Endometrial microvascular endothelial cells (primary cell): ENCODE measurements around the gene EBF3. TPM values are rescaled to one million over a fixed set of nuclear protein-coding genes. Genes with fewer than 3 reads are reported as not detected.

Experiments
- in situ Hi-C: cut with HindIII; loops from 2 replicates; pipeline ENCODE4 v1.10.0; 2017; ENCODE audit warnings: low sequenced_read_pairs, low pct_unique_long_range_greater_than_20kb; ENCODE audit errors: inconsistent ontology term
- total RNA-seq: library from RNA; depleted of rRNA; stranded (reverse); fragments of >200 nt; gene quantifications from one replicate; pipeline ENCODE4 v1.2.3, GENCODE V29; 2015; ENCODE audit errors: inconsistent ontology term

EBF3 gene
- total RNA-seq, 1 donor from 2014 or later, result 0.74 TPM

DNA sequence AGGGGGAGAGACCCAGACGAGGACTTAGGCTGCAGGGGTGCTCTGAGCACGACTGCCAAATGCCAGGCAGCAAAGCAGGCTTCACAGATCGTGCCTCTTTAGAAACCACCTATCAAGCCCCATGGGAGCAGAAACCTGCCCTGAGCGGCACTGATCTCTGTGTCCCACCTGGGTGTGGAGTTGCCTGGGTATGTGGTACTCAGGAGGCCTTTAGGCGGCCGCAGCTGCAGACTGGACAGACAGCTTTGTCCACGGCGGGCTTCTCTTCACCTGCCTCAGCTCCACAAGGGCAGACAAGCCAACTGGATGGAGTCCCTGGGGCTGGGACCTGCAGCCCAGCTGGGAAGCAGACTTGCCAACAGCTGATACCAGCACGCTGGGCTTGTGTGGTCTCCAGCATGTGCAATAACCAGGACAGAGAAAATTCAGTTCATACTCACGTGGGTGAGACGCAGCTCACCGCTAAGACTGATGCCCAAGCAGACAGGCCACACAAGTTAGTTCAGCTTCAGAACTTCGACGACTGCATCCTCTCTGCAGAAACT, 163.2 kb downstream of the EBF3 start:
- in situ Hi-C loops, result no loop called here

DNA sequence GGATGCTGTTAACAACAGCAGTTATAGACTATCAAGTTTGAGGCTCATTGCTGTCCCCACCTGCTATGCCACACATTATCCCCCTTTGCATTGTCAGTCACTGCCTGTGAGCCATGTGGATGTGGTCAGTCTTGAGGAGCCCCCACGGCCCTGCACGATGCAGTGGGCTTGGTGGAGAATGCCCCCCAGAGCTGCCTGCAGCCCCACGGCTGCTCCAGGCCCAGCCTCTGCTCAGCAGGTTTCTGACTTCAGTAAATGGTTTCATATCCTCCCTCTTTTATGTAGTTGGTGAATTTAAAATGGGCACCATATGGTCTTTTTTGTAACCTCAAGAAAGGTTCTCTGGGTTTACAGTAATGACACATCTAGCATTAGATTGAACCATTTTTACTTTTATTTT, 164.1 kb downstream of the EBF3 start:
- in situ Hi-C loops, result no loop called here

DNA sequence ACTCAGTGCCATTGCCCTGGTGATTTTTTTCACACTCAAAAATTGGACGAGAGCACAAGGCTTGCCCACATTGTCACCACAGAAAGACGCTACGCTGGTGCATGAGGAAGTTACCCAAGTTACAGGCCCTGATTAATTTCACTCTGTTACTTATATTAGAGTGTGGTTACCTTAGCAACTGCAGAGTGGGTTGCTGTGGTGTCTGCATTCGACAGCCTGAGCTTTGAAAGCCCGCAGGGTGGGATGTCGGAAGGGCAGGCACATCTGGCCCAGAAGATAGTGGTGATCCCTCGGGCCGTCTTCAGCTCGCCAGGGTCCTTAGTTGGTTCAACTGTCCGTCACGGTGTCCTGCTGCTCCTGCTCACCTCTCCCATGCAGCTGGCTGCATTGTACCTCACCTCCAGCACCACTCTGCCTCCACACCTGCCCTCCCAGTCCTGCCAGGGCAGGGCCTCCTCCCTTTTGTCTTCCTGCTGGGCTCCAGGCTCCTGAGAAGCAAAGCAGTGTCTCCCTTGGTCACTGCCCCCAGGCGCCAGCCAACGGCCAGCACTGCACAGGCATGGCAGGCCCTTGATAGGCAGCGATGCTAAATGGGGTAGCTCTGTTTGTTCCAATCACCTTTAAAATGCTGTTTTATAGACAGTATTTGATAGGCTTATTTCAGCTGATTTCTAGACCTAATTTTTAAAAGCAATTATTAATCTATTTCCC, 167.2 kb downstream of the EBF3 start:
- in situ Hi-C loops, result no loop called here

DNA sequence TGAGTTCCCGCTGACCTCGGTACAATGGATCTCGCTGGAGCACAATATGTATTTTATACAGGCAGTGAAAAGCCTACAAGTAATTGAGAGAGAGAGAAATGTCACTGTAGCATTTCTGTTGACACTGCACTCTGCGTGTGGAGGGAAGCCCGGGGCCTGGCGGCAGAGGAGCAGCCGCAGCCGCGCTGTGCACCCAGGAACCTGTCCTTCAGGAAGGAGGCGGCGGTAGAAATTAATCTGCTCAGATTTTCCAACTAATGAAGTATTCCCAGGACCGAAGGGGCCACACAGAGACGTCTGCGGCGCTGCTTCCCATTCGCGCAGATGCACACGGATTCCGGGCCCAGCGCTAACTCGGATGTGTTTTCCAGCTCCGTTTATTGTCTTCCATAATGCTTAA, 170.1 kb downstream of the EBF3 start:
- in situ Hi-C loops, result no loop called here

DNA sequence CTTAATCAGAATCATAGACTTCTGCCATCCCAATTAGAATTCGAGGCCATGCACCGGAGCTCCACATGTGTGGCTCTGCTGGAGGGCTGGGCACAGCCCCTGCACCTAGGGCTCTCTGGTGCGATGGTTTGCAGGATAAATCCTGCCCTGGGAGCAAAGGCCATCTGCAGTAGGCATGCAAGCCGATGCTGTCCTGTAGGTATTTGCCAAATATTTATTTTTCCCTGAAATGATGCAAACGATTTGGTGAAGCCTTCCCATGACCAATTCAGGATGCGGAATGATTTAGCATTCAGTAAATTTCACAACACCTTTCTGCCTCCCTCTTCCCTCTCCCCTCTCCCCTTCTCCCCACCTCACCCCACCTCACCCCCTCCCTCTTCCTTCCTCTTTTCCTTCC, 170.6 kb downstream of the EBF3 start:
- in situ Hi-C loops, result no loop called here

DNA sequence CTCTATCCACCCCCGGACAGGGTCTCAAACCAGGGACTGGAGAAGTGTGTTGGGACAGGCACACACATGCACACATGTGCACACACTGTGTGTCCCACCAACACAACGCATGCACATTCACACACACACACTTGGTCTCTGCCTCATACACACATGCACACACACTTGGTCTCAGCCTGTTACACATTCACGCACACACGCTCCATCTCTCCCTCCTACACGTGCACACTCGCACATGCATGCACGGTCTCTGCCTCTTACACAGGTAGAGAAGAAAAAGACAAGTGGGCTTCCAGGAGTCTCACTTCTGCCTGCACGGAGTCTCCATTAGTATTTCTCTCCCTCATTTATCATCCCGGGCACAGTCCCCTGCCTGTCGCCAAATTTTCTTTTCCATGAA, 171.2 kb downstream of the EBF3 start:
- in situ Hi-C loops, result no loop called here

DNA sequence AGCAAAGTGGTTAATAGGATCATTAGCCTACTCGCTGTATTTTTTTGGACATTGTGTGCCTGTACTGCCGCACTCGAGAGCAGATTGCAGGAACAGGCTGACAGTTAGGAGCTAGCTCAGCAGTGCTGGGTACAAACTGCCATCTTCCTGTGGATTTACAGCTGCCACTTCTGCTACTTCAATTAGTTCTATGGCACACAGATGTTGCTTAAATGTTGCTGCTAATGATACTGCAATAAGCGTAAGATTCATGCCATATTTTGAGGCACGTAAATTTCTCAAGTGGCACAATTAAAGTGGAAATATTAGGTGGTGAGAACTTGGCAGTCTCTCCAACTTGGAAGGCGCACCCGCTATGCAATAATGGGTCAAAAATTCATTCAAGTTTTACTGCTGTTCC, 171.9 kb downstream of the EBF3 start:
- in situ Hi-C loops, result no loop called here

DNA sequence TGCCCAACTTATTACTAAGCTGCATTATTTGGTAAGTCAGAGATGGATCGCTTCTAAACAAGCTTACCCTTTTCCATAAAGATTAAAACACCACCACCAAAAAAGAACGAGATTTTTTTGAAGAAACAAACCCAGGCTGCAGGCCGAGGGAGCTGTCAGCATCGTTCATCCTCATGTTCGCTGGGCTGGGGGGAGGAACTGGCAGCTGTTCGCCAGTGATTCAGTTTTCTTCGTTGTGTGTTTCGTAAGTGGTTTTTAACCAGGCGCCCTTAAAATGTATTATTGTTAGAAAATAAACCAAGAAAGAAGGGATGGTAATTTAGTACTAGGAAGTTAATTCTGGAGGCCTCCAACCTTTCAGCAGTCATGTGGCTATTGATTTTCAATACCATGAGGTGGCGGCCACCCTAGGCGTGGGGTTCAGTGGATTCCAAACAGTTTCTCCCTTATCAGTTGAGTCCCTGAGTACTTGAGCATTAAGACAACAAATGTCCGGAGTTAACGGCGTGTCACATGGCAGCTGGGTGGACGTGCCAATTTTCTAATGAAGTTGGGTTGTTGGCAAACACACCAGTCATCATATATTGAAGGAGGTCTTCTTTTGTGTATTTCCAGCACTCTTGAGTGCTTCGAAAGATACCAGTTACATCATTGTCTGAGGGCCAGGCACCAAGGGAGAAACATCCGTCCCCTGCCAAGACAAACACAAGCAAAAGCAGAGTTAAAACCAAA, 173.2 kb downstream of the EBF3 start:
- in situ Hi-C loops, result no loop called here

DNA sequence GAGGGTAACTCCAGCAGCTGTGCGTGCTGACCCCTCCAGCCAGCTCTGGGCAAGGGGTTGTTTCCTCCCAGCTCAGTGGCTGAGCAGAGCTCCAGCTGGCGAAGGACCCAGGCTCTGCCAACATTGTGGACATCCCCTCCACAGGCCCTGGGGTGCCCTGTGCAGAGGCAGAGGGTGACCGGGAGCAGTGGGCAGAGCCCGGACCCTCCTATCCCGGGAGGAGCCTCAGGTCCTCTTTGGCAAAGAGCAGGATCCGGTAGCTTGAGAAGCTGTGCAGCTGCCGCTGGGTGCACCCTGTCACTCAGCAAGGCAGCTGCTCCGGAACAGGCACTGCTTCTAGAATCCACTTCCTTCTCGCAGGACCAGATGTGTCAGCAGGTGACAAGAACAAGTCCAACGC, 175.9 kb downstream of the EBF3 start:
- in situ Hi-C loops, result no loop called here

DNA sequence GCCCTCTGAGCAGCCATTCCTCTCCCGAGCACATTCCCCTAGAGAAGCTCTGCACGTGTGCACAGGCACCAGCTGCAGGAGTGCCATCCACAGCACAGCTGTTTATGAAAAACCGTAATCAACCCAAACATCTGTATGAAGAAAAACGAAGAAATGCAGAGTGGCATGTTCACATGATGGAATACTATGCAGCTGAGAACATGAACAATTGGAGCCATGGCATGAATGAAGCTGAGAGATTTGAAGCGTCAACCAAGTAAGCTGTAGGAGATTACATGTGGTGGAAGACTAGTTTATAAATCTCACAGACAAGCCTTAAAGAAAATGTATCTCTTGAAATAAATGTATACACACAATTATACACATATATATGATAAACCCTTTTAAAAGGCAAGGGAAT, 176.5 kb downstream of the EBF3 start:
- in situ Hi-C loops, result no loop called here

DNA sequence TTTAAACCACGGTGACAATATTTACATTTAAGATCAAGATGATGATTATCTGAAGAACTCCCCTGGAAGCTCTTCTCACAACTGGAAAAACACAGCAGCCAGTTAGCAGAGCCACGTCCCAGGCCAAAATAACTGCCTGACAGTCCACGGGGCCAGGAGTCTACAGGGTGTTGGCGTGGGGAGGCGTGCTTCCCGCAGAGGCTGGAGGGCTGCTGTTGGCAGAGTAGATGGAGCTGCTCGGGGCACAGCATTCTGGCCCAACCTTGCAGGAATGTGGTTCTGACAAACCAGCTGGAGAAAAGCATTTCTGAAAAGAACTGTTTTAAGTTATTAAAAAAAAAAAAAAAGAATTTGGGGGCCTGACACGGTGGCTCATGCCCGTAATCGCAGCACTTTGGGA, 177.9 kb downstream of the EBF3 start:
- in situ Hi-C loops, result no loop called here

DNA sequence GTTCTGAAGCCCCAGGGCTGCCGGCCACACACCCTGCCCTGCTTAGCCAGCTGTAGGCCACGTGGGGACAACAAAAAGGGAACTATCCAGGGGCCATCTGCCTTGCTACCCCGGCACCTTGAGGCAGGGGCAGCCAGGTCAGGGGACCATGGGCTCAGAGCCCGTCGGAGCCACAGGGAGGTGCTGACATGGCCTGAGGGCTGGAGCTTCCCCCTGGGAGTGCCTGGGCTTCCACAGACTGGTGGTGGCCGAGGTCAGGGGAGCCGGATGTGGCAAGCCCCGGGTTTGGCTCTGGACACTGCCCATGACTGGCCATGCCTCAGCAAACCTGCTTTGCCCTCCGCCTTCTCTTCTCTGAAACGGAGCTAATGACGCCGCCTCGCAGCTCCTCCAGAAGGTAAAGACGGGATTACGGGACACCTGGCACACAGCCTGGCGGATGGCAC, 178.5 kb downstream of the EBF3 start:
- in situ Hi-C loops, result no loop called here

Other genes with a start within 250 kb of the EBF3 start
- 0.37 TPM for gene C10orf143, start 146.6 kb upstream of the EBF3 start, total RNA-seq
- 129 TPM for gene GLRX3, start 172.1 kb upstream of the EBF3 start, total RNA-seq